AG09319 (cell line): ENCODE measurements around the gene TRPC6.

Experiments
- DNase-seq: peaks from one replicate; pipeline ENCODE4 v3.0.0-alpha.2; 2010; ENCODE audit warnings: low read depth; ENCODE audit errors: extremely low read depth
- CTCF ChIP-seq: IDR thresholded peaks from 2 replicates; pipeline ENCODE4 v1.5.1; 2011; ENCODE audit warnings: low read depth, mild to moderate bottlenecking, inconsistent platforms, low read length, moderate library complexity

Gene TRPC6

GRCh38 chr11:101584655-101585054, 848 bp upstream of the TRPC6 start:
- DNase-seq = no peak
- TF ChIP-seq CTCF = no peak

GRCh38 chr11:101584129-101584515, 315 bp upstream of the TRPC6 start:
- TF ChIP-seq CTCF = no peak
- no peak for DNase-seq

- no peak for DNase-seq
Observed at GRCh38 chr11:101582989-101583250, 887 bp downstream of the TRPC6 start.

GRCh38 chr11:101582236-101582988, 1.4 kb downstream of the TRPC6 start:
- no peak for TF ChIP-seq CTCF
- DNase-seq = no peak

More at GRCh38 chr11:101582989-101583250, 887 bp downstream of the TRPC6 start:
- TF ChIP-seq CTCF = no peak

- no peak for DNase-seq
- no peak for TF ChIP-seq CTCF
Observed at GRCh38 chr11:101577461-101577860, 6.3 kb downstream of the TRPC6 start.

- no peak for TF ChIP-seq CTCF
- no peak for DNase-seq
Observed at GRCh38 chr11:101576456-101576855, 7.4 kb downstream of the TRPC6 start.

GRCh38 chr11:101574886-101575285, 8.9 kb downstream of the TRPC6 start:
- TF ChIP-seq CTCF = no peak
- no peak for DNase-seq
